Stimulated activated naive CD8-positive, alpha-beta T cell treated with anti-CD3 and anti-CD28 coated beads, Interleukin-15, amount 100 ng/mL, for 72 hours (primary cell): ENCODE measurements around the gene MLST8.
A peak's percentile ranks its signal among the peaks of the same experiment; 100 is the strongest.

Experiments used
- ATAC-seq: fragments of 150-1000 bp; cut with Tn5 transposase; 2 replicates; pipeline ENCODE4 v1.10.0; 2021; ENCODE audit warnings: mild to moderate bottlenecking, moderate library complexity
- DNase-seq, 2 donors: peaks; one replicate each; pipeline ENCODE4 v3.0.0; 2021 to 2022
- H3K27ac Mint-ChIP-seq, 2 donors: one replicate each; pipeline ENCODE4 v1.8.0; 2022; ENCODE audit warnings: mild to moderate bottlenecking in 2 of 2, mixed read lengths in 2 of 2, moderate library complexity in 2 of 2
- H3K27me3 Mint-ChIP-seq: one replicate; pipeline ENCODE4 v1.8.0; 2022; ENCODE audit warnings: mixed read lengths
- H3K4me1 Mint-ChIP-seq: one replicate; pipeline ENCODE4 v1.8.0; 2022; ENCODE audit warnings: mild to moderate bottlenecking, mixed read lengths
- H3K4me3 Mint-ChIP-seq, 2 donors: one replicate each; pipeline ENCODE4 v1.8.0; 2022; ENCODE audit warnings: mild to moderate bottlenecking in 2 of 2, mixed read lengths in 2 of 2, moderate library complexity in 1 of 2
- H3K9me3 Mint-ChIP-seq, 2 donors: one replicate each; pipeline ENCODE4 v1.8.0; 2022; ENCODE audit warnings: mixed read lengths in 2 of 2

MLST8 gene

GRCh38 chr16:2226918-2227317 lies 21.7 kb downstream of the MLST8 start:
- DNase-seq = no peak
- no peak overlapping the region for H3K4me3 Mint-ChIP-seq
- no peak overlapping the region for H3K27ac Mint-ChIP-seq
- no peaks in the 10 kb centered on the region for H3K27me3 Mint-ChIP-seq
- no peaks in the 10 kb centered on the region for H3K9me3 Mint-ChIP-seq
- no peak for ATAC-seq
- H3K4me1 Mint-ChIP-seq = peaks cover 29% of the 10 kb centered on the region

DNA sequence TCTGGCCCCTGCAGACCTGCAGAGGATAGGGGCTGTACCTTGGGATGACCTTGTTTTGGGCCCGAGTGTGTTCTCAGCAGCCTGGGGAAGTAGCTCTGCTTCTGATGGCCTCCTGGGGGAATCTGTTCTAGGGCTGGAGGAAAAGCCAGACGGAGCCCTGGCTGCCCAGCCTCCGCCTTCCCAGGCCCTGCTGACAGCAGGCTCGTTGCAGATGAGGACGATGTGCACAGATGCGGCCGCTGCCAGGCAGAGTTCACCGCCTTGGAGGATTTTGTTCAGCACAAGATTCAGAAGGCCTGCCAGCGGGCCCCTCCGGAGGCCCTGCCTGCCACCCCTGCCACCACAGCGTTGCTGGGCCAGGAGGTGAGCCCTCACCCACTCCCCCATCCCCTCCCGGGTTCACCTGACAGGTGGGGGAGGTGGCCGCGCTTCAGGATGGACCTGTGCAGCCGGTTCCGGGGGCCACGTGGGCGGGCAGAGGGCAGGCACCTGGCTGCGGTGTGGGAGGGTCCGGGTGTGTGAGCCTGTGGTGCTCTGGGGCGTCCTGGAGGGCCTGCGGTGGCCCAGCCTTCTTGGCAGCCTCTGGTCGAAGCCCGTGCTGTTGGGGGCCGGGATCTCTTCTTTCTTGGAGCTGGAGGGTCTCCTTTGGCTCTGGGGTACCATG lies 23.0 kb downstream of the MLST8 start:
- peaks cover 24% of the 10 kb centered on the region for H3K4me1 Mint-ChIP-seq
- ATAC-seq = no peak

GRCh38 chr16:2229091-2229490 lies 23.8 kb downstream of the MLST8 start:
- Mint-ChIP-seq H3K4me1 (peaks cover 23% of the 10 kb centered on the region), H3K27me3 (no peaks in the 10 kb centered on the region), H3K4me3 (no peak overlapping the region), H3K27ac (no peak overlapping the region), H3K9me3 (no peaks in the 10 kb centered on the region)
- DNase-seq (no peak), ATAC-seq (no peak)

More for the DNA sequence above, 23.0 kb downstream of the MLST8 start:
- Mint-ChIP-seq H3K4me3 (no peak overlapping the region), H3K9me3 (no peaks in the 10 kb centered on the region), H3K27ac (no peak overlapping the region), H3K27me3 (no peaks in the 10 kb centered on the region)
- no peak for DNase-seq

DNA sequence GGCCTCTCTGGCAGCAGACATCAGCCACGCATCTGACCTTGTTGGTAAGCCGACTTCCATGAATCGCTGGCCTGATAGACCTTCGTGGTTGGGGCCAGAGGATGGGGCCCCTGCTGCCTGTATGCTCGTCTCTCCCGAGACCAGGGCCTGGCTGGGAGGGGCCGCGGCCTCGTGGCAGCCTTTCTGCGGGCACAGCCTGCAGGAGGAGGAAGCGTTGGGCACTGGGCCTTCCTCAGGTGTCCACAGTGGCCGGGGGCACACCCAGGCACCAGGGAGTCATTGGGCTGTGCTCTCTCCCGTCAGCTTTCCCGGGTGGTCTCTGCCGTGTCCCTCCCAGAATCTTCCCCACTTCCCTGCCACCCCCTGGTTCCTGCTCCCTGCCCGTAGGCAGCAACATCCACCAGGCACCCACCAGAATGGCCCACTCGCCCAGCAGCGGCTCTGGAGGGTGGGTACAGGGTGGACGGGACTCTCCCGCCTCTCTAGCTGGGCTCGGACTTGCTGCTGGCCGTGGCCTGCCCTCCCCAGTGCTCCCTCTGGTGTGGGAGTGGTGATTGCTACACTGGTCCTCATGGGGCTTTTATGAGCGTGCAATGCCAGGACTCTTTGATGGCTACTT lies 24.5 kb downstream of the MLST8 start:
- DNase-seq (no peak), ATAC-seq (no peak)
- peak overlapping the region in 1 of 2 donors; percentile 86 for H3K27ac Mint-ChIP-seq

DNA sequence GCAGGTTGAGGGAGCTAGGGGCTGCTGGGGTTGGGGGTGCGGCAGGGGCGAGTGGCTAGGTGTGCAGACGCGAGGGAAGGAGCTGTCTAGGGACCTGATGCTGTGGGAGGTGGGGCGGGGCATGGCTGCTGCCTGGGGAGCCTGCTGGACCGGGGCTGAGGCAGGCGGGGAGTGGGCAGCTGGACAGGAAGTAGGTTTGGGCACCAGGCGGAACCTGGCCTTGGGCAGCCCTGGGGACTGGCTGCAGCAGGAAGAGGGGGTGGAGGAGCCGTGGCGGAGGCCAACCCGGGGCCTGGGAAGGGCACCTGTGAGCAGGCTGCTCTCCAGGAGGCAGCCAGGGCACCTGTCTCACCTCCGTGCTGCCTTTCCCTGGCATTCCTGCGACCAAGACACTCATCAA lies 25.1 kb downstream of the MLST8 start:
- Mint-ChIP-seq H3K4me1 (peaks cover 15% of the 10 kb centered on the region), H3K27me3 (peaks cover 4% of the 10 kb centered on the region), H3K4me3 (no peak overlapping the region), H3K9me3 (no peaks in the 10 kb centered on the region), H3K27ac (peak overlapping the region in 1 of 2 donors; percentile 86)
- DNase-seq (no peak), ATAC-seq (no peak)

More for the DNA sequence above, 24.5 kb downstream of the MLST8 start:
- H3K9me3 Mint-ChIP-seq = no peaks in the 10 kb centered on the region
- no peak overlapping the region for H3K4me3 Mint-ChIP-seq
- H3K27me3 Mint-ChIP-seq = no peaks in the 10 kb centered on the region
- H3K4me1 Mint-ChIP-seq = peaks cover 17% of the 10 kb centered on the region

- no peak for ATAC-seq
- H3K4me3 Mint-ChIP-seq = no peak overlapping the region
- H3K27ac Mint-ChIP-seq = no peak overlapping the region
- H3K4me1 Mint-ChIP-seq = peaks cover 13% of the 10 kb centered on the region
- peaks cover 13% of the 10 kb centered on the region for H3K27me3 Mint-ChIP-seq
- DNase-seq = no peak
- no peaks in the 10 kb centered on the region for H3K9me3 Mint-ChIP-seq
These were observed 26.0 kb downstream of the MLST8 start for GRCh38 chr16:2231016-2231931.

DNA sequence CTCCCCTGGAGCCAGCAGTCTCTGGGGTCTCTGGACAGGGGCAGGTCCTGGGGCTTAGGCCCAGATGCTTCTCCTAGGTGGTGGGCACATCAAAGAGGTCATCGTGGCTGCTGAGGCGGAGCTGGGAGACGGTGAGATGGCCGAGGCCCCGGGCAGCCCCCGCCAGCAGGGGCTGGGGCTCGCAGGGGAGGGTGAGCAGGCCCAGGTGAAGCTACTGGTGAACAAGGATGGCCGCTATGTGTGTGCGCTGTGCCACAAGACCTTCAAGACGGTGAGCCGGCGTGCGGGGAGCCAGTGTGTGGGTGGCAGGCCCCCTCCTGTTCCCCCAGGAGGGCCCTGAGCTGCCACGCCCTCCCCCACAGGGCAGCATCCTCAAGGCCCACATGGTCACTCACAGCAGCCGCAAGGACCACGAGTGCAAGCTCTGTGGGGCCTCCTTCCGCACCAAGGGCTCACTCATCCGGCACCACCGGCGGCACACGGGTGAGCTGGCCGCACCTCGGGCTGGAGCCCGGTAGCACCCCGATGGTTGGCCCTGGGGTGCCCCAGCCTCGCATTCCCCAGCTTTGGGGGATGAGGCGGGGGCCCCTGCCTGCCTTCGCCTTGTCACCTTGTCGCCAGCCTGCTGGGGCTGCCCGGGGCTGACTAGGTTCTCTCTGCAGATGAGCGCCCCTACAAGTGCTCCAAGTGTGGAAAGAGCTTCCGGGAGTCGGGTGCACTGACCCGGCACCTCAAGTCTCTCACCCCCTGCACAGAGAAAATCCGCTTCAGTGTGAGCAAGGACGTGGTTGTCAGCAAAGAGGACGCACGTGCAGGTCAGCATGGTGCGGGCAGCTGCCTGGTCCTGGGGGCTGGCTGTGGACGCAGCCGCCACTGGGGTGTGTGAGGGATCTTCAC lies 27.1 kb downstream of the MLST8 start:
- DNase-seq = no peak
- H3K9me3 Mint-ChIP-seq = no peaks in the 10 kb centered on the region
- H3K4me3 Mint-ChIP-seq = no peak overlapping the region
- H3K27me3 Mint-ChIP-seq = peaks cover 23% of the 10 kb centered on the region
- H3K4me1 Mint-ChIP-seq = peaks cover 5% of the 10 kb centered on the region
- no peak for ATAC-seq
- no peak overlapping the region for H3K27ac Mint-ChIP-seq

- ATAC-seq (no peak), DNase-seq (no peak)
- Mint-ChIP-seq H3K9me3 (no peaks in the 10 kb centered on the region), H3K4me1 (peaks cover 5% of the 10 kb centered on the region), H3K27ac (peak overlapping the region in 1 of 2 donors; percentile 44), H3K27me3 (peaks cover 28% of the 10 kb centered on the region), H3K4me3 (peak overlapping the region in 1 of 2 donors; percentile 48)
These were observed 28.0 kb downstream of the MLST8 start for GRCh38 chr16:2233046-2233775.

DNA sequence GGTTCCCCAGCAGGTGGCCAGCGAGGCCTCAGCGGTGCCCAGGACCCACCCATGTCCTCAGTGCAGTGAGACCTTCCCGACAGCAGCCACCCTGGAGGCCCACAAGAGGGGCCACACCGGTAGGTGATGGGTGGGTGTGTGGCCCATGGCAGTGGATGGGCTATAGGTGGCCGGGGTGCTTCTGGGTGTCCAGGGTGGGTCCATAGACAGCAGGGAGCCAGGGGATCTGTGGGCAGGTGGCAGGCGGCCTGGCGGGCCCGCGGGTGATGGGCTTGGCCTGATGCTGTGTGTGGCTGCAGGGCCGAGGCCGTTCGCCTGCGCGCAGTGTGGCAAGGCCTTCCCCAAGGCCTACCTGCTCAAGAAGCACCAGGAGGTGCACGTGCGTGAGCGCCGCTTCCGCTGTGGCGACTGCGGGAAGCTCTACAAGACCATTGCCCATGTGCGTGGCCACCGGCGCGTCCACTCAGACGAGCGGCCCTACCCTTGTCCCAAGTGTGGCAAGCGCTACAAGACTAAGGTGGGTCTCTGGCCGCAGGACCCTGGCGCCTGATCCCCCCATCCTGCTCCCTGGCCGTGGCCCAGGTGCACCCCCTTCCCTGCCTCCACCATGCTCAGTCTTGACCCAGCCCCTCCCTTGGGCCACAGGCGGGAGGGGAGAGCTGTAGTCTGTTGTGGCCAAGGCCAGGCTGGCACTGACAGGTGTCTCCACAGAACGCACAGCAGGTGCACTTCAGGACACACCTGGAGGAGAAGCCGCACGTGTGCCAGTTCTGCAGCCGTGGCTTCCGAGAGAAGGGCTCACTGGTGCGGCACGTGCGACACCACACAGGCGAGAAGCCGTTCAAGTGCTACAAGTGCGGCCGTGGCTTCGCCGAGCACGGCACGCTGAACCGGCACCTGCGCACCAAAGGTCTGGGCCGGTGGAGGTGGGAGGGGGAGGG lies 28.9 kb downstream of the MLST8 start:
- peak; percentile 3 for ATAC-seq
- DNase-seq = no peak
- no peaks in the 10 kb centered on the region for H3K9me3 Mint-ChIP-seq

GRCh38 chr16:2234813-2235170 lies 29.5 kb downstream of the MLST8 start:
- Mint-ChIP-seq H3K27ac (no peak overlapping the region), H3K4me3 (no peak overlapping the region), H3K27me3 (peaks cover 28% of the 10 kb centered on the region), H3K9me3 (no peaks in the 10 kb centered on the region), H3K4me1 (peaks cover 5% of the 10 kb centered on the region)
- DNase-seq (no peak), ATAC-seq (no peak)

More for the DNA sequence above, 28.9 kb downstream of the MLST8 start:
- H3K27ac Mint-ChIP-seq = peak overlapping the region in 1 of 2 donors; percentile 44
- H3K27me3 Mint-ChIP-seq = peaks cover 28% of the 10 kb centered on the region
- H3K4me1 Mint-ChIP-seq = peaks cover 5% of the 10 kb centered on the region
- H3K4me3 Mint-ChIP-seq = peak overlapping the region in 1 of 2 donors; percentile 48

GRCh38 chr16:2235234-2235651 lies 30.0 kb downstream of the MLST8 start:
- DNase-seq (no peak), ATAC-seq (no peak)
- Mint-ChIP-seq H3K4me1 (peaks cover 5% of the 10 kb centered on the region), H3K9me3 (no peaks in the 10 kb centered on the region), H3K27ac (peak overlapping the region in 1 of 2 donors; percentile 48), H3K27me3 (peaks cover 28% of the 10 kb centered on the region), H3K4me3 (no peak overlapping the region)

DNA sequence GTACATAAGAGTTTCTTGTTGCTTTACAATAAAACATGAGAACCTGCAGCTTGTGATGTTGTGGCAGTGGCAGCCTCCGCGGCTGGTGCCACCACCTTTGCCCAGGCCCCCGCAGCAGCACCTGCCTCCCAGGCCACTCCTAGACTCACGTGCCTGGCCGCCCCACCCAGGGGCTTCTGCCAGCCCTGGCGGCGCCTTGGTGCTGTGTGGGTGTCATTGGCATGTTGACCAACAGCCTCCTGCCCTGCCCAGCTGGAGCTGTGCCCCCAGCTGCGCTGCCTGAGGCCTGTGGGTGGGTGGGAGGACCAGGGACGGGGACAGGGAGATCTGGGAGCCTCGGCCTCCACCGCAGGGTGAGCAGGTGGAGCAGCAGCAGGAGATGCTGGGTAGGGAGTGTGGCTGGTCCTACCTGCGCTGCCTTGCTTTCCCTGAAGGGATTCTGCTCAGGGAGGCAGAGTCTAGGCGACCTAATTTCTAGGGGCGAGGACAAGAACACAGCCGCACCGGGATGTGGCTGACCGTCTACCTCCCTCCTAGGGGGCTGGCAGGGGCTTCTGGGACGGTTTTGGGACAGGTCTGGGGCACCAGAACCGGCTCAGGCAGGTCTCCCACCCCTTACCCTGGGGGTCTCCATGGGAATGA lies 30.6 kb downstream of the MLST8 start:
- Mint-ChIP-seq H3K27ac (peak overlapping the region in 1 of 2 donors; percentile 67), H3K9me3 (no peaks in the 10 kb centered on the region), H3K27me3 (peaks cover 28% of the 10 kb centered on the region), H3K4me3 (no peak overlapping the region), H3K4me1 (peaks cover 5% of the 10 kb centered on the region)
- ATAC-seq = peak; percentile 2
- no peak for DNase-seq
